Upper lobe of left lung (tissue), 6 donors: ENCODE results near the gene ASIC2. TPM values are rescaled to one million over a fixed set of nuclear protein-coding genes. Genes with fewer than 3 reads are reported as not detected.
"Not testable (repeated sequence)": the region's sequence is repeated elsewhere in the genome, so short reads cannot be mapped to it uniquely, and the experiment has no call there.

Source experiments
- ATAC-seq, 2 donors: fragments of 200-7000 bp; cut with Tn5 transposase; one replicate each; pipeline ENCODE4 v1.9.1; 2022; ENCODE audit warnings: mild to moderate bottlenecking in 2 of 2, moderate library complexity in 2 of 2; ENCODE audit not compliant: low FRiP score in 2 of 2
- DNase-seq, 2 donors: peaks; one replicate each; pipeline ENCODE4 v3.0.0-alpha.2; 2019 to 2020
- H3K27ac ChIP-seq, 4 donors: fragments of 200-600 bp; sonication (generic); one replicate each; pipeline ENCODE4 v1.5.1; 2016 to 2019
- H3K27me3 ChIP-seq, 4 donors: fragments of 200-600 bp; sonication (generic); one replicate each; pipeline ENCODE4 v1.5.1; 2017 to 2019
- H3K36me3 ChIP-seq, 4 donors: fragments of 200-600 bp; sonication (generic); one replicate each; pipeline ENCODE4 v1.5.1; 2016 to 2019
- H3K4me1 ChIP-seq, 4 donors: fragments of 200-600 bp; sonication (generic); one replicate each; pipeline ENCODE4 v1.5.1; 2018 to 2019
- H3K4me3 ChIP-seq, 4 donors: fragments of 200-600 bp; sonication (generic); one replicate each; pipeline ENCODE4 v1.5.1; 2017 to 2019; ENCODE audit warnings: mild to moderate bottlenecking in 2 of 4, moderate library complexity in 1 of 4
- H3K9me3 ChIP-seq, 4 donors: fragments of 200-600 bp; sonication (generic); one replicate each; pipeline ENCODE4 v1.5.1; 2018 to 2019
- EP300 ChIP-seq, 4 donors: sonication (generic); formaldehyde crosslinking; IDR thresholded peaks; one replicate each; pipeline ENCODE4 v1.5.1; 2017; ENCODE audit warnings: antibody characterized with exemption in 4 of 4, control low read depth in 2 of 4
- POLR2A ChIP-seq, 4 donors: fragments of 450-650 bp; IDR thresholded peaks; one replicate each; pipeline ENCODE4 v1.5.1; 2016 to 2017; ENCODE audit warnings: antibody characterized with exemption in 4 of 4, mild to moderate bottlenecking in 2 of 4
- POLR2AphosphoS5 ChIP-seq, 2 donors: sonication (generic); formaldehyde crosslinking; IDR thresholded peaks; one replicate each; pipeline ENCODE4 v1.5.1; 2017; ENCODE audit warnings: antibody characterized with exemption in 2 of 2
- WGBS, 2 donors: methylation state at CpG; one replicate each; pipeline ENCODE4 v1.1.5; 2017 to 2018; 5-methylcytosine and 5-hydroxymethylcytosine counted together
- total RNA-seq, 6 donors: library from RNA; depleted of rRNA in 4 of 6; stranded (reverse); fragments of >200 nt in 4 of 6; gene quantifications; one replicate each; pipeline versions ENCODE4 v1.1.0 to v1.2.1, GENCODE V29; 2016 to 2021
- TF ChIP-seq, protein P1 (sequence below), 6 experiments: fragments of 450-650 bp in 4 of 6; fragments of 200-600 bp in 2 of 6; sonication (generic) in 2 of 6; IDR thresholded peaks; one replicate each; pipeline ENCODE4 v1.5.1; 2016 to 2019; ENCODE audit warnings: antibody characterized with exemption in 6 of 6
- donor health status: DM: no; HTN: no; CAD: no; lungs with moderate emphysema.
- donor health status: DM: no; HTN: yes; CAD: no; lungs with severe emphysema.

ASIC2 gene
- total RNA-seq, 6 donors from 2014 or later = 0.17 TPM; not detected in 5

DNA sequence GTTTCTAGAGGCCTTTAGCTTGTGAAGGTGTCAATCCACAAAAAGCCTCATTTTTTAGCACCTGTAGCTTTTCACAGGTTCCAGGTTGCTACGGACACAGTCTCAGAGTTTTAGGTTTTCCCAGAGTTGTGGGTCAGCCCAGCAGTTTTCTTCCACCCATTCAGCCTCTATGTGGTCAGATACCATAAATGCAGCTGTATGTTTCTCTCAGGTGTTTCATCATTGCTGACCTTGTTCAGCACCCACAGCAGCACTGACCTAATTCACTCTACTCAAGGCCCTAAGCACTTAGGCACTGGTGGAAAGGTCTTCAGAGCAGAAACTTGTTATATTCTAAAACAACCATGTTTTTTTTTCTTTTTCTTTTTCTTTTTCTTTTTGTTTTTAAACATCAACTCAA lies 316.5 kb downstream of the ASIC2 start:
- TF ChIP-seq, protein P1, sequence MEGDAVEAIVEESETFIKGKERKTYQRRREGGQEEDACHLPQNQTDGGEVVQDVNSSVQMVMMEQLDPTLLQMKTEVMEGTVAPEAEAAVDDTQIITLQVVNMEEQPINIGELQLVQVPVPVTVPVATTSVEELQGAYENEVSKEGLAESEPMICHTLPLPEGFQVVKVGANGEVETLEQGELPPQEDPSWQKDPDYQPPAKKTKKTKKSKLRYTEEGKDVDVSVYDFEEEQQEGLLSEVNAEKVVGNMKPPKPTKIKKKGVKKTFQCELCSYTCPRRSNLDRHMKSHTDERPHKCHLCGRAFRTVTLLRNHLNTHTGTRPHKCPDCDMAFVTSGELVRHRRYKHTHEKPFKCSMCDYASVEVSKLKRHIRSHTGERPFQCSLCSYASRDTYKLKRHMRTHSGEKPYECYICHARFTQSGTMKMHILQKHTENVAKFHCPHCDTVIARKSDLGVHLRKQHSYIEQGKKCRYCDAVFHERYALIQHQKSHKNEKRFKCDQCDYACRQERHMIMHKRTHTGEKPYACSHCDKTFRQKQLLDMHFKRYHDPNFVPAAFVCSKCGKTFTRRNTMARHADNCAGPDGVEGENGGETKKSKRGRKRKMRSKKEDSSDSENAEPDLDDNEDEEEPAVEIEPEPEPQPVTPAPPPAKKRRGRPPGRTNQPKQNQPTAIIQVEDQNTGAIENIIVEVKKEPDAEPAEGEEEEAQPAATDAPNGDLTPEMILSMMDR (IDR thresholded peaks at IDR 0.05) = no peak
- TF ChIP-seq EP300 (IDR thresholded peaks at IDR 0.05) (no peak), POLR2A (IDR thresholded peaks at IDR 0.05) (no peak), POLR2AphosphoS5 (IDR thresholded peaks at IDR 0.05) (no peak)
- WGBS, 2 donors = 71 to 89% methylated on average over 1 of the region's 1 CpG
- no peak overlapping the region for H3K27ac ChIP-seq
- DNase-seq = no peak
- peaks cover 0 to 5% (median 2%) of the 10 kb centered on the region in 4 donors for H3K9me3 ChIP-seq
- H3K27me3 ChIP-seq = no peaks in the 10 kb centered on the region
- no peaks in the 10 kb centered on the region for H3K4me1 ChIP-seq
- ATAC-seq = no peak
- H3K36me3 ChIP-seq = no peaks in the 10 kb centered on the region
- H3K4me3 ChIP-seq = no peak overlapping the region

DNA sequence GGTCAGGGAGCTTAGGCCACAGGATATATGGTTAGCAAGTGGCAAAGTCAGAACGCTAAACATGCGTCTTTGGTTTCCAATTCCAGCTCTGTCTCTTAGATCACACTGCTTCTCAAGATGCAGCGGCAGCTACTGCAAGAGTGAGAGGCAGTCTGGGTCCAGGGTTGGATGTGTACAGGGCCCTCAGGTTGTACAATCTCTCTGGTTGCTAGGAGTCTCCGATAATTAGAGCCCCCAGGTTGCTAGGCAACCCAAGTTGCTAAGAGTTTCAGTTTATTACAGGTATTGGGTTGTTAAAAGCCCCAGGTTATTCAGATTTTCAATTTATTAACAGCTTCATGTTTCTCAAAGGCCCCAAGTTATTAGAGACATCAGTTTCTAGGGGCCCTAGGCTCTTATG lies 317.0 kb downstream of the ASIC2 start:
- Histone ChIP-seq H3K36me3 (no peaks in the 10 kb centered on the region), H3K9me3 (no peaks in the 10 kb centered on the region), H3K4me1 (no peaks in the 10 kb centered on the region), H3K27me3 (no peaks in the 10 kb centered on the region), H3K4me3 (no peak overlapping the region), H3K27ac (no peak overlapping the region)
- 65 to 68% methylated on average over 4 of the region's 4 CpGs for WGBS, 2 donors
- ATAC-seq (no peak), DNase-seq (no peak)
- TF ChIP-seq, protein P1 (IDR thresholded peaks at IDR 0.05) = no peak
- TF ChIP-seq POLR2AphosphoS5 (IDR thresholded peaks at IDR 0.05) (no peak), POLR2A (IDR thresholded peaks at IDR 0.05) (no peak), EP300 (IDR thresholded peaks at IDR 0.05) (no peak)

DNA sequence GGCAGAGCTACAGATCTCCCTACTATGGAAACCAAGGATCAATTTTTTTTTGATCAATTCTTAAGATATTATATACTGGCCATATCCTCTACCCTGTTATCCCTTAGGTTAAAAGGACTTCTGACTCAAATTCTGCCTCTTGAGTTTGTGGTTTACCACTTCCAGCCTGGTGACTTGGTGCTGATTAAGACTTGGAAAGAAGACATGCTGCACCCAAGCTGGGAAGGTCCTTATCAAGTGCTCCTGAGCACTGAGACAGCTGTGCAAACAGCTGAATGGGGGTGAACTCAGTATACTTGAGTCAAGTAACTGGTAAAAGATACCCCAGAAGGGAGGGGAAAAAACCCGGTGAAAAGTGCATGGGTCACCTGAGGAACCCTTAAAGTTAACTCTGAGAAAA lies 321.9 kb downstream of the ASIC2 start:
- no peak for ATAC-seq
- 40 to 68% methylated on average over 1 of the region's 1 CpG for WGBS, 2 donors

DNA sequence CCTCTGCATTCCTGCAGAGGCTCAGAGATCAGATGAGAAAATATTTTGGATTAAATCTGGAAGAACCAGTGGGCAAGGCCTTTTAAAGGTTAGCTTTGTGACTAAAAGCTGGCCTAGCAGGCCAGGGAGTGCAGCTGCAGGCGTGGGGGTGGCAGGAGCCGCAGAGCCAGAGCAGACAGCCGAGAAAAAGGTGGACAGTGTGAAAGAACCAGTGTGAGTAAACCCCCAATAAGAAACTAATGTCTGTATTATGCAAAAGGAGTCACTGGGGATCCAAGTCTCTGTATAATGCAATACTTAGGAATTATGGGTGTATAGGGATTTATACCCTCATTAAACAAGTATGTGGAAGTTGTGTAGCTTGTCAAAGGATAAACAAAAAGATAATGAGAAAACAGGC lies 322.8 kb downstream of the ASIC2 start:
- Histone ChIP-seq H3K4me1 (no peaks in the 10 kb centered on the region), H3K36me3 (no peaks in the 10 kb centered on the region), H3K9me3 (no peaks in the 10 kb centered on the region), H3K27ac (no peak overlapping the region), H3K4me3 (no peak overlapping the region), H3K27me3 (no peaks in the 10 kb centered on the region)
- no peak for TF ChIP-seq EP300 (IDR thresholded peaks at IDR 0.05)
- ATAC-seq (peak in 1 of 2 donors; percentile 91), DNase-seq (peak in 1 of 2 donors; percentile 51)
- WGBS, 2 donors = 72 to 75% methylated on average over 3 of the region's 3 CpGs

More for the DNA sequence above, 321.9 kb downstream of the ASIC2 start:
- no peaks in the 10 kb centered on the region for H3K36me3 ChIP-seq
- TF ChIP-seq POLR2AphosphoS5 (IDR thresholded peaks at IDR 0.05) = peak in 1 of 2 donors; percentile 15
- TF ChIP-seq, protein P1 (IDR thresholded peaks at IDR 0.05) = no peak
- no peak for TF ChIP-seq POLR2A (IDR thresholded peaks at IDR 0.05)
- no peak for TF ChIP-seq EP300 (IDR thresholded peaks at IDR 0.05)
- H3K9me3 ChIP-seq = no peaks in the 10 kb centered on the region
- no peaks in the 10 kb centered on the region for H3K4me1 ChIP-seq
- DNase-seq = peak in 1 of 2 donors; percentile 61
- H3K27me3 ChIP-seq = no peaks in the 10 kb centered on the region
- no peak overlapping the region for H3K4me3 ChIP-seq
- H3K27ac ChIP-seq = no peak overlapping the region

DNA sequence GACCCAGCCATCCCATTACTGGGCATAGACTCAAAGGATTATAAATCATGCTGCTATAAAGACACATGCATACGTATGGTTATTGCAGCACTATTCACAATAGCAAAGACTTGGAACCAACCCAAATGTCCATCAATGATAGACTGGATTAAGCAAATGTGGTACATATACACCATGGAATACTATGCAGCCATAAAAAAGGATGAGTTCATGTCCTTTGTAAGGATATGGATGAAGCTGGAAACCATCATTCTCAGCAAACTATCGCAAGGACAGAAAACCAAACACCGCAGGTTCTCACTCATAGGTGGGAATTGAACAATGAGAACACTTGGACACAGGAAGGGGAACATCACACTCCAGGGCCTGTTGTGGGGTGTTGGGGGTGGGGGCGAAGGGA lies 323.9 kb downstream of the ASIC2 start:
- not testable (repeated sequence) for H3K36me3 ChIP-seq, H3K27ac ChIP-seq, H3K4me1 ChIP-seq, H3K4me3 ChIP-seq, DNase-seq, H3K27me3 ChIP-seq, ATAC-seq, H3K9me3 ChIP-seq
- 85 to 88% methylated on average over 4 of the region's 4 CpGs for WGBS, 2 donors

DNA sequence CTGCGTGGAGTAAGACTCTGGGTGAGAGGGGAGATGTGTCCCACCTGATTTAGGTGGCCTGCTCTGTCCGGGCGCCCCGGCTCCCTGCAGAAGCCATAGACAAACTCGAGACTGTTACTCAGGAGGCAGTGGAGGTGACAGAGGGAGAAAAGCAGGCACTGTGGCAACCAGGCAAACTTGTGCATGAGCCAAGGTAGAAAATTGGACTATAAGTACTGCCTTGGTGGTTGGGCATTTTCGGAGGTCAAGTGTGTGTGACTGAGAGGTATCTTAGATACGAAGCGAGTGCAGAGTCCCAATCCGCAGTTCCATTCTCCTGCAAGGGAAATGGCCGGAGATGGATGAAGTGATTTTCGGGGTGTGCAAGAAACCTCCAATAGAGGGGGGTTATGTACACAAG lies 328.6 kb downstream of the ASIC2 start:
- no peaks in the 10 kb centered on the region for H3K4me1 ChIP-seq
- no peak overlapping the region for H3K4me3 ChIP-seq
- TF ChIP-seq EP300 (IDR thresholded peaks at IDR 0.05) = no peak
- no peak for TF ChIP-seq POLR2A (IDR thresholded peaks at IDR 0.05)
- no peak for TF ChIP-seq POLR2AphosphoS5 (IDR thresholded peaks at IDR 0.05)
- TF ChIP-seq, protein P1 (IDR thresholded peaks at IDR 0.05) = no peak
- no peaks in the 10 kb centered on the region for H3K27me3 ChIP-seq
- no peak overlapping the region for H3K27ac ChIP-seq
- DNase-seq (peak in 1 of 2 donors; percentile 27), ATAC-seq (no peak)
- H3K36me3 ChIP-seq = no peaks in the 10 kb centered on the region
- whole genome bisulfite sequencing, 2 donors = 86 to 87% methylated on average over 11 of the region's 11 CpGs
- no peaks in the 10 kb centered on the region for H3K9me3 ChIP-seq
